NB4 (cell line): ENCODE data around the gene PPP1CB.
"Not testable (repeated sequence)": the region's sequence is repeated elsewhere in the genome, so short reads cannot be mapped to it uniquely, and the experiment has no call there.

ENCODE experiments used
- DNase-seq: peaks from one replicate; pipeline ENCODE4 v3.0.0; 2010; ENCODE audit warnings: low read depth
- H3K4me3 ChIP-seq: one replicate; pipeline ENCODE4 v1.5.1; 2011; ENCODE audit warnings: mild to moderate bottlenecking, low read depth, low read length, moderate library complexity
- CTCF ChIP-seq: IDR thresholded peaks from one replicate; pipeline ENCODE4 v1.5.1; 2012; ENCODE audit warnings: low read depth, low read length
- MAX ChIP-seq: IDR thresholded peaks from 2 replicates; pipeline ENCODE4 v1.6.1; 2011; ENCODE audit warnings: low read depth, low read length
- MYC ChIP-seq: IDR thresholded peaks from 2 replicates; pipeline ENCODE4 v1.6.1; 2011; ENCODE audit warnings: low read depth, low read length
- POLR2A ChIP-seq: IDR thresholded peaks from 2 replicates; pipeline ENCODE4 v1.6.1; 2011; ENCODE audit warnings: mild to moderate bottlenecking; ENCODE audit not compliant: insufficient read length; ENCODE audit errors: extremely low read depth

PPP1CB gene

GRCh38 chr2:28782423-28782822 lies 30.8 kb downstream of the PPP1CB start:
- TF ChIP-seq MAX (no peak), POLR2A (no peak), MYC (no peak), CTCF (no peak)
- no peak overlapping the region for H3K4me3 ChIP-seq
- DNase-seq = no peak

- not testable (repeated sequence) for H3K4me3 ChIP-seq, DNase-seq
Observed at GRCh38 chr2:28784570-28784969, 32.9 kb downstream of the PPP1CB start.

- TF ChIP-seq CTCF (no peak), POLR2A (no peak), MAX (no peak), MYC (no peak)
- no peak overlapping the region for H3K4me3 ChIP-seq
- DNase-seq = no peak
Observed at GRCh38 chr2:28796620-28797019, 45.0 kb downstream of the PPP1CB start.

GRCh38 chr2:28801726-28802125 lies 50.1 kb downstream of the PPP1CB start:
- TF ChIP-seq POLR2A (no peak), MAX (no peak), CTCF (no peak), MYC (no peak)
- H3K4me3 ChIP-seq = no peak overlapping the region
- no peak for DNase-seq

GRCh38 chr2:28802975-28803429 lies 51.4 kb downstream of the PPP1CB start:
- DNase-seq = no peak
- no peak overlapping the region for H3K4me3 ChIP-seq

GRCh38 chr2:28809927-28810326 lies 58.3 kb downstream of the PPP1CB start:
- H3K4me3 ChIP-seq = no peak overlapping the region
- peak; percentile 13 for DNase-seq
- TF ChIP-seq MAX = no peak
- no peak for TF ChIP-seq POLR2A

More at GRCh38 chr2:28802975-28803429, 51.4 kb downstream of the PPP1CB start:
- TF ChIP-seq CTCF (no peak), MYC (no peak), POLR2A (no peak), MAX (no peak)
